Muscle of arm (tissue), 12 donors: ENCODE data around the gene RALB. TPM values are rescaled to one million over a fixed set of nuclear protein-coding genes. Genes with fewer than 3 reads are reported as not detected.
"Not testable (repeated sequence)": the region's sequence is repeated elsewhere in the genome, so short reads cannot be mapped to it uniquely, and the experiment has no call there.

Experiments used
- DNase-seq: peaks from one replicate; pipeline ENCODE4 v3.0.0-alpha.2; 2013
- polyA plus RNA-seq, 12 donors: library from polyadenylated mRNA; unstranded; fragments of 120-200 nt; gene quantifications; one replicate each; pipeline ENCODE4 v1.2.1, GENCODE V29; 2013; ENCODE audit not compliant: insufficient read length in 12 of 12

RALB gene
- polyA plus RNA-seq, 12 donors: 47.5 to 87.9 (median 57.3) TPM; not detected in 1

DNA sequence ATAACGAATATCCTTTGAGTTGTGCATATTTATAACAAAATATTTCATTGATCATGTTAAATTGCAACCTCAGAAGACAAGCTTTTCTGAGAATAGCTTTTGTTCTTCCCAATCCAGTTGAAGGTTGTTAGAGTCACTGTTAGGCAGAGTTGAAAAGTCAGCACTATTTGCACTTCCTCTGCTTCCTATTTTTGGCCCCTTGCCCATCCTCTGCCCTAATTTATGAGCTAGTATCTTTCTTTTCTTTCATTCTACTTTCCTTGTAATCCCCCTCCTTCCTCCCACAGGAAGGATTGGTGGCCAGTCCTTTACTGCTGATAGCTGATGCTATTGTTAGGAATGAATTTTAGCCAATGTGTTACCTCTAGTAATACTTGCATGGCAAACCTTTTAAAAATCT lies 4.9 kb downstream of the RALB start:
- DNase-seq: no peak

DNA sequence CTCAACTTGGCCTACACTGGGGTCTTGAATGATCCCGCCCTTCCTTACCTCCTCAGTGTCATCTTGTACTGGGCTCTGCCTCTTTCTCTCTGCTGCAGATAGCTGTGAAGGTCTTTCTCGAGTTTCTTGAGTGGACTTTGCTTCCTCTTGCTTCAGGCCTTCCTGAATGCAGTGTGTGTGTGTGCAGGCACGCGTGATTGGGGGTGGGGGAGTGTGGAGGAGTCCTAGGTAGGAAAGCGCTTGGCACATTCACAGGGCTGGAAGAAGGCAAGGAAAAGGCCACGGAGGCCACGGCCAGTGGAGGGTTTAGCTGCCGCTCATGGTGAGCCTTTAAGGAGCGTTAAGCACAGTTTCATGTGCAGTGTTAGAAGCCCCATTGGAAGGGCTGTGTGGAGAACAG lies 5.5 kb downstream of the RALB start:
- DNase-seq: no peak

DNA sequence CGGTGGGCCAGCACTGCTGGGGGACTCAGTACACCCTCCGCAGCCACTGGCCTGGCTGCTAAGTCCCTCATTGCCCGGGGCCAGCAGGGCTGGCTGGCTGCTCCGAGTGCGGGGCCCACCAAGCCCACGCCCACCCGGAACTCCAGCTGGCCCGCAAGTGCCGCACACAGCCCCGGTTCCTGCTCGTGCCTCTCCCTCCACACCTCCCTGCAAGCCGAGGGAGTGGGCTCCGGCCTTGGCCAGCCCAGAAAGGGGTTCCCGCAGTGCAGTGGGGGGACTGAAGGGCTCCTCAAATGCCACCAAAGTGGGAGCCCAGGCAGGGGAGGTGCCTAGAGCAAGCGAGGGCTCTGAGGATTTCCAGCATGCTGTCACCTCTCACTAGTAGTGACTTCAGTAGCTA lies 7.3 kb downstream of the RALB start:
- not testable (repeated sequence) for DNase-seq

- DNase-seq: no peak
These were observed 8.1 kb downstream of the RALB start for GRCh38 chr2:120260736-120261135.

GRCh38 chr2:120261387-120262006 lies 8.8 kb downstream of the RALB start:
- no peak for DNase-seq

GRCh38 chr2:120262150-120262549 lies 9.5 kb downstream of the RALB start:
- no peak for DNase-seq

DNA sequence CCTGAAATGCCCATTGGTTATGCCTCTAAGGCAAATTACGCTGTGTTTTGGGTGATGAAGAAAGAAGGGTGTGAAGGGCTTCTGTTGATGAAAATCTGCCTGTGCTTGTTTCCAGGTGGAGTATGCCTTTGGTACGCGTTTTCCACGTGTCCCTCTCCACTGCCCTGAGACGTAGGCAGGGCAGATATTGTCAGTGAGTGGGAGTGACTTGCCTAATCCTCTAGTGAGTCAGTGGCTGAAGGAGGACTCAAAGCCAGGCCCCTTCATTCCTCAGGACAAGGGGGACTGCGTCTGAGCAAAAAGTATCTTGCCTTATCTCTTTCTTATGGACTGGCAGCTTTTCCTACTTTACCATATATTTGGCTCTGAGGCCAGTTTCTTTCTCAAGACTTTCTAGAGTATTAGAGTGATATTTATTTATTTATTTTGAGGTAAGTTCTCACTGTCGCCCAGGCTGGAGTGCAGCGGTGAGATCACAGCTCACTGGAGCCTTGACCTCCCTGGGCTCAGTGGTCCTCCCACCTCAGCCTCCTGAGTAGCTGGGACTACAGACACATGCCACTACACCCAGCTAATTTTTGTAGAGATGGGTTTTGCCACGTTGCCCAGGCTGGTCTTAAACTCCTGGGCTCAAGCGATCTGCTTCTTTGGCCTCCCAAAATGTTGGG lies 10.2 kb downstream of the RALB start:
- DNase-seq: no peak

GRCh38 chr2:120265006-120265405 lies 12.4 kb downstream of the RALB start:
- DNase-seq: no peak

GRCh38 chr2:120267348-120267747 lies 14.7 kb downstream of the RALB start:
- peak; percentile 29 for DNase-seq

- DNase-seq: no peak
These were observed 16.6 kb downstream of the RALB start for GRCh38 chr2:120269076-120269744.

DNA sequence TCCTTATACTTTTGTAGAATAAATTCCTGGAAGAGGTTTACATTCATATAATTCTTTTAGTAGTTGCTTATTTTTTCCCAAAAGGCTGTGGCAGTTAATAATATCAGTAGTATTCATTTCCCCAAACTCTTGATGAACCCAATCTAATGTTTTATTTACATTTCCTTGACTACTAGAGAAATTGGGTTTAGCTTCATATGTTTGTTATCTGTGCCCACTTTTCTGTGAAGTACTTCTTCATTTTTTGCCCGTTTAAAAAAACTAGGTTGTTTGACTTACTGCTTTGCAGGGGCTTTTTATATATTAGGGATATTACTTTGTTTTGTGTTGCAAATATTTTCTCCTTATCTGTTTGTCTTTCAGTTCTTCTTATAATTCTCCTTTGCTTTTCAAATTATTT lies 17.2 kb downstream of the RALB start:
- no peak for DNase-seq

DNA sequence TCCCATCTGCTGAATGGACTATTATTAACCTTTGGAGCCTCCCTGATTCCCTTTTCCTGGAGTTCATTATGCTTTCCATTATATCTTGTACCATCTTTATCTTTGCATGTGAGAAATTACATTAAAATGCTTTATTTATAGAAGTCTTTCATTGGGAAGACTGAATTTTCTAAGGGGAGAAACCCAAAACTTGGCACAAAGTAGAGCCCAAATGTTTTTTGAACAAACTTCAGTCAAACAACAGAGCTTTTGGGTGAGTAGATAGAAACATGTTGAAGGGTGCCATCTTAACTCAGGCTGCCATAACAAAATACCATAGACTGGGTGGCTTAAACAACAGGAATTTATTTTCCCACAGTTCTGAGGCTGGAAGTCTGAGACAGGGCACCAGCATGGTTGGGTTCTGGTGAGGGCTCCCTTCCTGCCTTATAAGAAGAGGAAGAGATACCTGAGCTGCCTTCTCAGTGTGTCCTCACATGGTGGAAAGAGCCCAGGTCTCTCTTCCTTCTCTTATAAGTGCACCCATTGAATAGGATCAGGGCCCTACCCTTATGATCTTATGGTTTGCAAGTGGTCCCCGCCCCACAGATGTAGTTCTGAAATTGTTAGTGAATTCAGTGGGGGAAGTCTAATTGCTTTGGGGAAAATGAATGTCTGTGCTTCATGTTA lies 19.2 kb downstream of the RALB start:
- DNase-seq: no peak

GRCh38 chr2:120272763-120273481 lies 20.3 kb downstream of the RALB start:
- no peak for DNase-seq

DNA sequence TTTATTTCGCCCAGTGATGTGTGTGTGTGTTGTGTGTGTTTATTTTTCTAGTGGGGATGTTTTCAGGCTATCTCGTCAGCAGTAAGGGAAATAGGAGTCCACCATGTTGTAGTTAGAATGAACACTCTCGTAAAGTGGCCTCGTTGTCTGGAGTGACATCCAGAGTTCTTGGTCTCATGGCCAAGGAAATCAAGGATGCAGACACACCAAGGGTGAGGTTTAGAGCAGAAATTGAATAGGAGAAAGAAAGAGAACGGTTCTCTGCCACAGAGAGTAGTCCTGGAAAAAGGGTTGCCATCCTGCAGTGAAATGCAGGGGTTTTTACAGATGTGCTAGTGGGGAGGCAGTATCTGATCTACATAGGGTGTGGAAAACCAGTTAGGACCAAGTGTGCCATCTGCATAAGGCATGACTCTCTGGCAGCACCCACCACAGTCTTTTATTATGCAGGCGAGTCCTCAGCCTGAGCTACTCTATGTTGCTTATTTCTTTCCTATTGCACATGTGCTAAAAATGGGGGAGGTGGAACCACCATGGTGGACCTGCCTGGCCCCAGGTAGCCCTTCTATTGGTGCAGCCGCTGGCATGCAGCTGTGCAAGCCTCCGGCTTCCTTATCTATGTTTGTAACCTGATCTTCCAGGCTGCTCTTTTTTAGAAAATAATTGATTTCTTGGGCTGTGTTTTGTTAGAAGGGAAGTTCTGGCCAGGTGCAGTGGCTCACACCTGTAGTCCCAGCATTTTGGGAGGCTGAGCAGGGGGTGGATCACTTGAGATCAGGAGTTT lies 23.2 kb downstream of the RALB start:
- no peak for DNase-seq

DNA sequence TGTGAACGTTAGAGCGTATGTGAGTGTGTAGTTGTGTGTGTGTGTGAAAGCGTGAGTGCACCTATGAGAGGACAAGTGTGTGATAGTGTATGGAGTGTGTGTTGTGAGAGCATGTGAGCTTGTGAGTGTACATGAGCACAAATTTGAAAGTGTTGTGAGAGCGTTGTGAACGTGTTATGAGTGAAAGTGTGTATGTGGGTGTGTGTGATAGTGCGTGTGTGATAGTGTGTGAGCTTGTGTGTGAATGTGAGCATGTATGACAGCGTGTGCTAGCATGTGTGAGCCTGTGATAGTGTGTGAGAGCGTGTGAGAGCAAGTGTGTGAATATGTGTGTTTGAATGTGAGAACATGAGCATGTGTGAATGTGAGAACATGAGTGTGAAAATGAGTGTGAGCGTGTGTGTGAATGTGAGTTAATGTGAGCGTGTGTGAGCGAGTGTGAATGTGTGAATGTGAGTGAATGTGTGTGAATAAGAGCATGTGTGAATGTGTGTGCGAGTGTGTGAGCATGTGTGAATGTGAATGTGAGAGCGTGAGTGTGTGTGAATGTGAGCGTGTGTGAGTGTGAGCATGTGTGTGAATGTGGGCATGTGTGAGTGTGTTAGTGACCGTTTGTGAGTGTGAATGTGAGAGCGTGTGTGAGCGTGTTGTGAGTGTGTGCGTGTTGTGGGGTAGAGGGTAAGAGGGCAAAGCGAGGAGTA lies 25.0 kb downstream of the RALB start:
- no peak for DNase-seq

DNA sequence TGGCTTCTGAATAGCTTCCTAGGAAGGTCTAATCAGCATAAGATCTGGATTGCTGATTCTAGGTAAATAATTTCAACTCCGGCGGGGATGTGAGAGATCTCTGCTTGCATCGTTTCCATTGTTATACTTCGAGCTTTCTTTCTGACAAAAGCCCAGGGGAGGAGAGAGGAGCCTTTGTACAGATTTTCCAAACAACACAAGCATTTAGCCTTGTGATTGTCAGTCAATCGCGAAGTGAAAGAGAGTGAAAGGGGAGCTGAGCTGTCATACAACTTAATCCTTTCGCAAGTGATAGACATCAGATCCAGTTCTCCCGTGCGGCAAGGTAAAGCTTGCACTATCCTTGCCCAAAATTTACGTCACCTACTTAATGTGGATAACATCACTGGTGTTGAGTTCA lies 26.2 kb downstream of the RALB start:
- no peak for DNase-seq

DNA sequence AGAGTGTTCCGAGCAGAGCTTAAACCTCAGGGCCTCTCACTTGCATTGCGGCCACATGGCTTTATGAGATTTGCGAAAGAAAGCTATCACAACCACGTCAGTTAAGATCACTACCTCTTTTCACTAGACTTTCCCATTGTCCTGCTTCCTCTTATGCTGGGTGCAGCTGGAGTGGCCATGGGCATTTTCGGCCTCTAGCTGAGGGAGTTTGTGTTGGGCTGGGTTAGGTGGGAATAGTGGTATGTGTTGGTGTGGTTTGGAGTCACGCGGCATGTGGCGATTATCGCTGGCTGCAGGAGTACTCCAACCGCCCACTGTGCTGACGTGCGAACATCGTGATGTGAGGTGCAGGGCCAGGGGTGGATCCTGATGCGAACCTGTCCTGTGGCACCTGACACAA lies 27.1 kb downstream of the RALB start:
- no peak for DNase-seq

- DNase-seq: no peak
These were observed 31.0 kb downstream of the RALB start for GRCh38 chr2:120283649-120284048.

GRCh38 chr2:120285056-120285455 lies 32.4 kb downstream of the RALB start:
- no peak for DNase-seq

GRCh38 chr2:120287183-120288015 lies 34.7 kb downstream of the RALB start:
- no peak for DNase-seq
